ENCODE measurements around the gene CRYAB. TPM values are rescaled to one million over a fixed set of nuclear protein-coding genes. Genes with fewer than 3 reads are reported as not detected.

Gene CRYAB
- total RNA-seq, 1 experiment from 2014 or later = not detected

GRCh38 chr11:111930472-111930871, 18.9 kb upstream of the CRYAB start:
- H2AFZ ChIP-seq (ENCODE audit: low read length) = no peak overlapping the region

GRCh38 chr11:111926505-111927391, 15.2 kb upstream of the CRYAB start:
- H3K4me2 ChIP-seq (ENCODE audit: low read depth, low read length, poor library complexity, severe bottlenecking) = peak overlapping the region; percentile 89
- peak overlapping the region; percentile 84; the same call in 1 of the 2 replicates for H2AFZ ChIP-seq (ENCODE audit: low read length)
- no peaks in the 10 kb centered on the region for H3K9me2 ChIP-seq (replicated peaks; ENCODE audit: insufficient read depth, low read length)
- peak; percentile 95 for DNase-seq
- peaks cover 14% of the 10 kb centered on the region for H3K4me1 ChIP-seq (ENCODE audit: low read length)
- H3K4me3 ChIP-seq (ENCODE audit: low read length) = peak overlapping the region; percentile 68
- peak overlapping the region; percentile 72 for H3K9ac ChIP-seq (ENCODE audit: low read length)
- no peaks in the 10 kb centered on the region for H3K9me3 ChIP-seq (ENCODE audit: low read length)
- H4K20me1 ChIP-seq (ENCODE audit: insufficient read depth, low read depth, low read length) = no peaks in the 10 kb centered on the region
- no peaks in the 10 kb centered on the region for H3K36me3 ChIP-seq (ENCODE audit: insufficient read depth, low read length)
- no peaks in the 10 kb centered on the region for H3K79me2 ChIP-seq (ENCODE audit: low read length)
- no peak overlapping the region for H3K27ac ChIP-seq (ENCODE audit: low read length)
- no peaks in the 10 kb centered on the region for H3K27me3 ChIP-seq (ENCODE audit: low read length)

More at GRCh38 chr11:111930472-111930871, 18.9 kb upstream of the CRYAB start:
- H3K27ac ChIP-seq (ENCODE audit: low read length) = no peak overlapping the region
- DNase-seq = no peak
- no peak overlapping the region for H3K4me3 ChIP-seq (ENCODE audit: low read length)
- H3K36me3 ChIP-seq (ENCODE audit: insufficient read depth, low read length) = no peaks in the 10 kb centered on the region
- H3K4me2 ChIP-seq (ENCODE audit: low read depth, low read length, poor library complexity, severe bottlenecking) = no peak overlapping the region
- no peak overlapping the region for H3K9ac ChIP-seq (ENCODE audit: low read length)
- H3K27me3 ChIP-seq (ENCODE audit: low read length) = no peaks in the 10 kb centered on the region
- no peaks in the 10 kb centered on the region for H3K79me2 ChIP-seq (ENCODE audit: low read length)
- no peaks in the 10 kb centered on the region for H3K9me2 ChIP-seq (replicated peaks; ENCODE audit: insufficient read depth, low read length)
- no peaks in the 10 kb centered on the region for H4K20me1 ChIP-seq (ENCODE audit: insufficient read depth, low read depth, low read length)
- H3K4me1 ChIP-seq (ENCODE audit: low read length) = peaks cover 21% of the 10 kb centered on the region
- no peaks in the 10 kb centered on the region for H3K9me3 ChIP-seq (ENCODE audit: low read length)

- H3K9ac ChIP-seq (ENCODE audit: low read length) = peak overlapping the region; percentile 72
- no peaks in the 10 kb centered on the region for H3K9me2 ChIP-seq (replicated peaks; ENCODE audit: insufficient read depth, low read length)
- DNase-seq = no peak
- no peak overlapping the region for H2AFZ ChIP-seq (ENCODE audit: low read length)
- H3K36me3 ChIP-seq (ENCODE audit: insufficient read depth, low read length) = no peaks in the 10 kb centered on the region
- H3K4me2 ChIP-seq (ENCODE audit: low read depth, low read length, poor library complexity, severe bottlenecking) = peak overlapping the region; percentile 89
- peaks cover 14% of the 10 kb centered on the region for H3K4me1 ChIP-seq (ENCODE audit: low read length)
- peak overlapping the region; percentile 68 for H3K4me3 ChIP-seq (ENCODE audit: low read length)
- H4K20me1 ChIP-seq (ENCODE audit: insufficient read depth, low read depth, low read length) = no peaks in the 10 kb centered on the region
- H3K27ac ChIP-seq (ENCODE audit: low read length) = no peak overlapping the region
- H3K27me3 ChIP-seq (ENCODE audit: low read length) = no peaks in the 10 kb centered on the region
- no peaks in the 10 kb centered on the region for H3K9me3 ChIP-seq (ENCODE audit: low read length)
- no peaks in the 10 kb centered on the region for H3K79me2 ChIP-seq (ENCODE audit: low read length)
Measured at GRCh38 chr11:111925953-111926352, 14.4 kb upstream of the CRYAB start.

GRCh38 chr11:111923951-111924350, 12.4 kb upstream of the CRYAB start:
- DNase-seq = no peak
- Histone ChIP-seq H3K4me3 (ENCODE audit: low read length) (no peak overlapping the region), H3K4me1 (ENCODE audit: low read length) (peaks cover 14% of the 10 kb centered on the region), H3K9me3 (ENCODE audit: low read length) (no peaks in the 10 kb centered on the region), H4K20me1 (ENCODE audit: insufficient read depth, low read depth, low read length) (no peaks in the 10 kb centered on the region), H3K79me2 (ENCODE audit: low read length) (no peaks in the 10 kb centered on the region), H3K9ac (ENCODE audit: low read length) (no peak overlapping the region), H3K27me3 (ENCODE audit: low read length) (no peaks in the 10 kb centered on the region), H3K9me2 (replicated peaks; ENCODE audit: insufficient read depth, low read length) (no peaks in the 10 kb centered on the region), H3K27ac (ENCODE audit: low read length) (no peak overlapping the region), H3K4me2 (ENCODE audit: low read depth, low read length, poor library complexity, severe bottlenecking) (no peak overlapping the region), H3K36me3 (ENCODE audit: insufficient read depth, low read length) (no peaks in the 10 kb centered on the region), H2AFZ (ENCODE audit: low read length) (no peak overlapping the region)

GRCh38 chr11:111923351-111923788, 11.8 kb upstream of the CRYAB start:
- no peak for DNase-seq
- H3K79me2 ChIP-seq (ENCODE audit: low read length) = no peaks in the 10 kb centered on the region
- H4K20me1 ChIP-seq (ENCODE audit: insufficient read depth, low read depth, low read length) = no peaks in the 10 kb centered on the region
- H3K27me3 ChIP-seq (ENCODE audit: low read length) = no peaks in the 10 kb centered on the region
- no peaks in the 10 kb centered on the region for H3K9me3 ChIP-seq (ENCODE audit: low read length)
- no peak overlapping the region for H3K4me3 ChIP-seq (ENCODE audit: low read length)
- H3K4me1 ChIP-seq (ENCODE audit: low read length) = peaks cover 14% of the 10 kb centered on the region
- no peaks in the 10 kb centered on the region for H3K36me3 ChIP-seq (ENCODE audit: insufficient read depth, low read length)
- peak overlapping the region; percentile 24; the same call in 1 of the 2 replicates for H2AFZ ChIP-seq (ENCODE audit: low read length)
- no peak overlapping the region for H3K27ac ChIP-seq (ENCODE audit: low read length)
- H3K9me2 ChIP-seq (replicated peaks; ENCODE audit: insufficient read depth, low read length) = no peaks in the 10 kb centered on the region
- no peak overlapping the region for H3K9ac ChIP-seq (ENCODE audit: low read length)
- H3K4me2 ChIP-seq (ENCODE audit: low read depth, low read length, poor library complexity, severe bottlenecking) = no peak overlapping the region

- Histone ChIP-seq H2AFZ (ENCODE audit: low read length) (0 out of 2 replicates have a peak overlapping the region, but pooled peaks have one; percentile 24), H3K9me2 (replicated peaks; ENCODE audit: insufficient read depth, low read length) (no peaks in the 10 kb centered on the region), H3K4me1 (ENCODE audit: low read length) (peaks cover 14% of the 10 kb centered on the region), H3K36me3 (ENCODE audit: insufficient read depth, low read length) (no peaks in the 10 kb centered on the region), H3K9me3 (ENCODE audit: low read length) (no peaks in the 10 kb centered on the region), H3K4me3 (ENCODE audit: low read length) (no peak overlapping the region), H3K27me3 (ENCODE audit: low read length) (no peaks in the 10 kb centered on the region), H3K4me2 (ENCODE audit: low read depth, low read length, poor library complexity, severe bottlenecking) (no peak overlapping the region), H3K9ac (ENCODE audit: low read length) (no peak overlapping the region), H3K27ac (ENCODE audit: low read length) (no peak overlapping the region), H4K20me1 (ENCODE audit: insufficient read depth, low read depth, low read length) (no peaks in the 10 kb centered on the region), H3K79me2 (ENCODE audit: low read length) (no peaks in the 10 kb centered on the region)
- DNase-seq = no peak
Measured at GRCh38 chr11:111922803-111923202, 11.2 kb upstream of the CRYAB start.

GRCh38 chr11:111921541-111922230, 10.1 kb upstream of the CRYAB start:
- no peaks in the 10 kb centered on the region for H4K20me1 ChIP-seq (ENCODE audit: insufficient read depth, low read depth, low read length)
- DNase-seq = no peak
- H3K4me3 ChIP-seq (ENCODE audit: low read length) = no peak overlapping the region
- H3K79me2 ChIP-seq (ENCODE audit: low read length) = no peaks in the 10 kb centered on the region
- no peaks in the 10 kb centered on the region for H3K36me3 ChIP-seq (ENCODE audit: insufficient read depth, low read length)
- peaks cover 11% of the 10 kb centered on the region for H3K4me1 ChIP-seq (ENCODE audit: low read length)
- H3K4me2 ChIP-seq (ENCODE audit: low read depth, low read length, poor library complexity, severe bottlenecking) = no peak overlapping the region
- H3K9me2 ChIP-seq (replicated peaks; ENCODE audit: insufficient read depth, low read length) = no peaks in the 10 kb centered on the region
- H3K9me3 ChIP-seq (ENCODE audit: low read length) = no peaks in the 10 kb centered on the region
- H3K27me3 ChIP-seq (ENCODE audit: low read length) = no peaks in the 10 kb centered on the region
- H2AFZ ChIP-seq (ENCODE audit: low read length) = no peak overlapping the region
- H3K9ac ChIP-seq (ENCODE audit: low read length) = no peak overlapping the region
- H3K27ac ChIP-seq (ENCODE audit: low read length) = no peak overlapping the region

- DNase-seq = no peak
- Histone ChIP-seq H3K27ac (ENCODE audit: low read length) (no peak overlapping the region), H3K9ac (ENCODE audit: low read length) (no peak overlapping the region), H3K9me2 (replicated peaks; ENCODE audit: insufficient read depth, low read length) (no peaks in the 10 kb centered on the region), H3K4me2 (ENCODE audit: low read depth, low read length, poor library complexity, severe bottlenecking) (no peak overlapping the region), H3K9me3 (ENCODE audit: low read length) (no peaks in the 10 kb centered on the region), H3K4me1 (ENCODE audit: low read length) (peaks cover 4% of the 10 kb centered on the region), H3K4me3 (ENCODE audit: low read length) (no peak overlapping the region), H4K20me1 (ENCODE audit: insufficient read depth, low read depth, low read length) (no peaks in the 10 kb centered on the region), H3K36me3 (ENCODE audit: insufficient read depth, low read length) (no peaks in the 10 kb centered on the region), H2AFZ (ENCODE audit: low read length) (no peak overlapping the region), H3K27me3 (ENCODE audit: low read length) (no peaks in the 10 kb centered on the region), H3K79me2 (ENCODE audit: low read length) (no peaks in the 10 kb centered on the region)
Measured at GRCh38 chr11:111920908-111921307, 9.3 kb upstream of the CRYAB start.

Data from Karpas-422 (cell line).